GM23338 (cell line): ENCODE measurements around the gene MTIF3. TPM values are rescaled to one million over a fixed set of nuclear protein-coding genes. Genes with fewer than 3 reads are reported as not detected.

Experiments used
- ATAC-seq: fragments of 200-7000 bp; cut with Tn5 transposase; 3 replicates; pipeline ENCODE4 v1.9.1; 2020
- DNase-seq: peaks from one replicate; pipeline ENCODE4 v3.0.0-alpha.2; 2015; ENCODE audit warnings: low spot score
- H2AFZ ChIP-seq: fragments of 200-600 bp; sonication (generic); 2 replicates; pipeline ENCODE4 v1.8.0; 2016; ENCODE audit warnings: antibody characterized with exemption, mild to moderate bottlenecking, moderate library complexity
- H3F3A ChIP-seq: fragments of 200-600 bp; sonication (generic); replicated peaks from 2 replicates; pipeline ENCODE4 v1.8.0; 2017; ENCODE audit warnings: antibody characterized with exemption, mixed run types, low read depth
- H3K27ac ChIP-seq: fragments of 200-600 bp; sonication (generic); 2 replicates; pipeline ENCODE4 v1.6.1; 2016; ENCODE audit warnings: low read depth
- H3K27me3 ChIP-seq: fragments of 200-600 bp; sonication (generic); 2 replicates; pipeline ENCODE4 v1.8.0; 2016; ENCODE audit warnings: mild to moderate bottlenecking, mixed run types, moderate library complexity; ENCODE audit not compliant: insufficient read depth
- H3K36me3 ChIP-seq: fragments of 200-600 bp; sonication (generic); 2 replicates; pipeline ENCODE4 v1.8.0; 2016; ENCODE audit warnings: mild to moderate bottlenecking; ENCODE audit not compliant: insufficient read depth
- H3K4me1 ChIP-seq: fragments of 200-600 bp; sonication (generic); 2 replicates; pipeline ENCODE4 v1.8.0; 2016; ENCODE audit warnings: mild to moderate bottlenecking, moderate library complexity; ENCODE audit not compliant: insufficient read depth
- H3K4me2 ChIP-seq: fragments of 200-600 bp; sonication (generic); 2 replicates; pipeline ENCODE4 v1.7.1; 2017; ENCODE audit warnings: mixed run types
- H3K4me3 ChIP-seq: fragments of 200-600 bp; sonication (generic); 2 replicates; pipeline ENCODE4 v1.6.1; 2016; ENCODE audit warnings: mixed run types
- H3K79me2 ChIP-seq: fragments of 200-600 bp; sonication (generic); replicated peaks from 2 replicates; pipeline ENCODE4 v1.8.0; 2017; ENCODE audit warnings: mild to moderate bottlenecking; ENCODE audit not compliant: insufficient read depth
- H3K9me2 ChIP-seq: fragments of 200-600 bp; sonication (generic); 2 replicates; pipeline ENCODE4 v1.8.0; 2017; ENCODE audit not compliant: insufficient read depth
- H4K20me1 ChIP-seq: fragments of 200-600 bp; sonication (generic); replicated peaks from 2 replicates; pipeline ENCODE4 v1.8.0; 2017; ENCODE audit warnings: mild to moderate bottlenecking; ENCODE audit not compliant: insufficient read depth
- H3K27ac Mint-ChIP-seq: 2 replicates; pipeline ENCODE4 v1.8.0; 2020; ENCODE audit warnings: inconsistent platforms, mild to moderate bottlenecking, moderate library complexity, mixed read lengths
- H3K27me3 Mint-ChIP-seq: 3 replicates; pipeline ENCODE4 v1.8.0; 2022; ENCODE audit warnings: low read depth, mild to moderate bottlenecking, moderate library complexity, mixed read lengths, inconsistent platforms; ENCODE audit not compliant: insufficient read depth, poor library complexity
- H3K36me3 Mint-ChIP-seq: 3 replicates; pipeline ENCODE4 v1.8.0; 2021; ENCODE audit warnings: low read depth, mild to moderate bottlenecking, inconsistent platforms, moderate library complexity, mixed read lengths
- H3K4me1 Mint-ChIP-seq: 3 replicates; pipeline ENCODE4 v1.8.0; 2020; ENCODE audit warnings: mild to moderate bottlenecking, inconsistent platforms, mixed read lengths
- H3K4me3 Mint-ChIP-seq: 3 replicates; pipeline ENCODE4 v1.8.0; 2021; ENCODE audit warnings: moderate library complexity, mild to moderate bottlenecking, inconsistent platforms, mixed read lengths
- H3K9me3 Mint-ChIP-seq: 3 replicates; pipeline ENCODE4 v1.8.0; 2020; ENCODE audit warnings: moderate library complexity, mild to moderate bottlenecking, inconsistent platforms, mixed read lengths
- EZH2 ChIP-seq: fragments of 200-600 bp; sonication (generic); IDR thresholded peaks from one replicate; pipeline ENCODE4 v1.8.0; 2017; ENCODE audit warnings: antibody characterized with exemption, mild to moderate bottlenecking, low read depth; ENCODE audit not compliant: unreplicated experiment
- JUNB ChIP-seq: IDR thresholded peaks from one replicate; pipeline ENCODE4 v1.6.1; 2016; ENCODE audit warnings: antibody characterized with exemption; ENCODE audit not compliant: unreplicated experiment
- NANOG ChIP-seq: IDR thresholded peaks from 2 replicates; pipeline ENCODE4 v1.6.1; 2016; ENCODE audit warnings: antibody characterized with exemption, borderline replicate concordance
- POLR2AphosphoS5 ChIP-seq: IDR thresholded peaks from 2 replicates; pipeline ENCODE4 v1.6.1; 2016; ENCODE audit warnings: antibody characterized with exemption, low read depth
- REST ChIP-seq: IDR thresholded peaks from one replicate; pipeline ENCODE4 v1.6.1; 2018; ENCODE audit warnings: antibody characterized with exemption; ENCODE audit not compliant: unreplicated experiment
- ZNF114 ChIP-seq: fragments of 250-450 bp; sonication (Bioruptor Pico); IDR thresholded peaks from 2 replicates; pipeline ENCODE4 v1.5.0; 2020; ENCODE audit warnings: mild to moderate bottlenecking, moderate library complexity
- ZNF331 ChIP-seq: fragments of 250-450 bp; sonication (Bioruptor Pico); IDR thresholded peaks from 2 replicates; pipeline ENCODE4 v1.5.0; 2020; ENCODE audit warnings: low read depth, mild to moderate bottlenecking, moderate library complexity
- polyA plus RNA-seq: library from polyadenylated mRNA; unstranded; fragments of >200 nt; fragmentation: Nextera tagmentation; extraction: Ambion mirVana; gene quantifications from 2 replicates; pipeline ENCODE4 v1.2.1, GENCODE V29; 2016
- total RNA-seq: library from RNA; depleted of rRNA; stranded (reverse); fragments of >200 nt; shearing (Covaris generic); gene quantifications from 2 replicates; pipeline ENCODE4 v1.2.3, GENCODE V29; 2014
- TF ChIP-seq, protein P1 (sequence below): IDR thresholded peaks from 2 replicates; pipeline ENCODE4 v1.6.1; 2016; ENCODE audit warnings: antibody characterized with exemption
- TF ChIP-seq, protein P2 (sequence below), 2 experiments: fragments of 200-600 bp in 1 of 2; sonication (generic) in 1 of 2; conservative IDR thresholded peaks; 2 replicates each; pipeline versions ENCODE4 v1.5.1 to v1.6.1; 2016 to 2017; ENCODE audit warnings: antibody characterized with exemption in 2 of 2, low read depth in 2 of 2, mild to moderate bottlenecking in 2 of 2, moderate library complexity in 1 of 2

The MTIF3 gene
- total and polyA plus RNA-seq, 2 experiments from 2014 or later, result 33.0 to 152 TPM

GRCh38 chr13:27393101-27393500 lies 57.3 kb downstream of the MTIF3 start:
- no peak overlapping the region for H3K27ac Mint-ChIP-seq
- ATAC-seq, result no peak

GRCh38 chr13:27391471-27391870 lies 58.9 kb downstream of the MTIF3 start:
- no peaks in the 10 kb centered on the region for H4K20me1 ChIP-seq
- ATAC-seq (no peak), DNase-seq (no peak)
- peaks cover 6% of the 10 kb centered on the region; the same call in 1 of the 2 replicates for H3K4me1 ChIP-seq
- H3K4me2 ChIP-seq, result no peak overlapping the region
- Mint-ChIP-seq H3K36me3 (no peaks in the 10 kb centered on the region), H3K27ac (no peak overlapping the region), H3K4me1 (peaks cover 17% of the 10 kb centered on the region), H3K9me3 (no peaks in the 10 kb centered on the region), H3K4me3 (no peak overlapping the region), H3K27me3 (peaks cover 10% of the 10 kb centered on the region)
- H3K27me3 ChIP-seq, result no peaks in the 10 kb centered on the region
- H3K79me2 ChIP-seq, result no peaks in the 10 kb centered on the region
- H3K4me3 ChIP-seq, result no peak overlapping the region
- no peak overlapping the region for H3K27ac ChIP-seq
- peaks cover 2% of the 10 kb centered on the region; the same call in 1 of the 2 replicates for H3K9me2 ChIP-seq
- no peak overlapping the region for H2AFZ ChIP-seq
- H3K36me3 ChIP-seq, result no peaks in the 10 kb centered on the region
- no peaks in the 10 kb centered on the region for H3F3A ChIP-seq
- TF ChIP-seq, protein P1, sequence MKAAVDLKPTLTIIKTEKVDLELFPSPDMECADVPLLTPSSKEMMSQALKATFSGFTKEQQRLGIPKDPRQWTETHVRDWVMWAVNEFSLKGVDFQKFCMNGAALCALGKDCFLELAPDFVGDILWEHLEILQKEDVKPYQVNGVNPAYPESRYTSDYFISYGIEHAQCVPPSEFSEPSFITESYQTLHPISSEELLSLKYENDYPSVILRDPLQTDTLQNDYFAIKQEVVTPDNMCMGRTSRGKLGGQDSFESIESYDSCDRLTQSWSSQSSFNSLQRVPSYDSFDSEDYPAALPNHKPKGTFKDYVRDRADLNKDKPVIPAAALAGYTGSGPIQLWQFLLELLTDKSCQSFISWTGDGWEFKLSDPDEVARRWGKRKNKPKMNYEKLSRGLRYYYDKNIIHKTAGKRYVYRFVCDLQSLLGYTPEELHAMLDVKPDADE, result no peak
- TF ChIP-seq, protein P2, sequence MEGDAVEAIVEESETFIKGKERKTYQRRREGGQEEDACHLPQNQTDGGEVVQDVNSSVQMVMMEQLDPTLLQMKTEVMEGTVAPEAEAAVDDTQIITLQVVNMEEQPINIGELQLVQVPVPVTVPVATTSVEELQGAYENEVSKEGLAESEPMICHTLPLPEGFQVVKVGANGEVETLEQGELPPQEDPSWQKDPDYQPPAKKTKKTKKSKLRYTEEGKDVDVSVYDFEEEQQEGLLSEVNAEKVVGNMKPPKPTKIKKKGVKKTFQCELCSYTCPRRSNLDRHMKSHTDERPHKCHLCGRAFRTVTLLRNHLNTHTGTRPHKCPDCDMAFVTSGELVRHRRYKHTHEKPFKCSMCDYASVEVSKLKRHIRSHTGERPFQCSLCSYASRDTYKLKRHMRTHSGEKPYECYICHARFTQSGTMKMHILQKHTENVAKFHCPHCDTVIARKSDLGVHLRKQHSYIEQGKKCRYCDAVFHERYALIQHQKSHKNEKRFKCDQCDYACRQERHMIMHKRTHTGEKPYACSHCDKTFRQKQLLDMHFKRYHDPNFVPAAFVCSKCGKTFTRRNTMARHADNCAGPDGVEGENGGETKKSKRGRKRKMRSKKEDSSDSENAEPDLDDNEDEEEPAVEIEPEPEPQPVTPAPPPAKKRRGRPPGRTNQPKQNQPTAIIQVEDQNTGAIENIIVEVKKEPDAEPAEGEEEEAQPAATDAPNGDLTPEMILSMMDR (conservative IDR thresholded peaks at IDR 0.05; ENCODE audit: low read depth in 2 of 2), result no peak
- no peak for TF ChIP-seq POLR2AphosphoS5
- TF ChIP-seq ZNF331 (CRISPR knock-in tag), result no peak

More at GRCh38 chr13:27393101-27393500, 57.3 kb downstream of the MTIF3 start:
- Histone ChIP-seq H4K20me1 (no peaks in the 10 kb centered on the region), H3K9me2 (peaks cover 4% of the 10 kb centered on the region; the same call in 1 of the 2 replicates), H3K27ac (no peak overlapping the region), H3K79me2 (no peaks in the 10 kb centered on the region), H3K4me1 (peaks cover 2% of the 10 kb centered on the region; the same call in 1 of the 2 replicates), H3K4me3 (no peak overlapping the region), H2AFZ (no peak overlapping the region), H3K4me2 (no peak overlapping the region), H3K27me3 (no peaks in the 10 kb centered on the region), H3K36me3 (no peaks in the 10 kb centered on the region), H3F3A (no peaks in the 10 kb centered on the region)
- H3K9me3 Mint-ChIP-seq, result no peaks in the 10 kb centered on the region
- no peak for TF ChIP-seq NANOG
- TF ChIP-seq JUNB, result no peak
- no peak for TF ChIP-seq ZNF114 (CRISPR knock-in tag)
- TF ChIP-seq EZH2, result no peak
- TF ChIP-seq, protein P1, result no peak
- no peak for TF ChIP-seq POLR2AphosphoS5
- no peak for TF ChIP-seq REST
- peaks cover 7% of the 10 kb centered on the region for H3K4me1 Mint-ChIP-seq
- no peaks in the 10 kb centered on the region for H3K36me3 Mint-ChIP-seq
- H3K27me3 Mint-ChIP-seq, result peaks cover 5% of the 10 kb centered on the region
- DNase-seq, result no peak
- H3K4me3 Mint-ChIP-seq, result no peak overlapping the region
